Kidney capillary endothelial cell (primary cell): ENCODE results near the gene SMIM35.

Experiments
- DNase-seq: peaks from one replicate; pipeline ENCODE4 v3.0.0-alpha.2; 2018; ENCODE audit warnings: low spot score

Gene SMIM35

DNA sequence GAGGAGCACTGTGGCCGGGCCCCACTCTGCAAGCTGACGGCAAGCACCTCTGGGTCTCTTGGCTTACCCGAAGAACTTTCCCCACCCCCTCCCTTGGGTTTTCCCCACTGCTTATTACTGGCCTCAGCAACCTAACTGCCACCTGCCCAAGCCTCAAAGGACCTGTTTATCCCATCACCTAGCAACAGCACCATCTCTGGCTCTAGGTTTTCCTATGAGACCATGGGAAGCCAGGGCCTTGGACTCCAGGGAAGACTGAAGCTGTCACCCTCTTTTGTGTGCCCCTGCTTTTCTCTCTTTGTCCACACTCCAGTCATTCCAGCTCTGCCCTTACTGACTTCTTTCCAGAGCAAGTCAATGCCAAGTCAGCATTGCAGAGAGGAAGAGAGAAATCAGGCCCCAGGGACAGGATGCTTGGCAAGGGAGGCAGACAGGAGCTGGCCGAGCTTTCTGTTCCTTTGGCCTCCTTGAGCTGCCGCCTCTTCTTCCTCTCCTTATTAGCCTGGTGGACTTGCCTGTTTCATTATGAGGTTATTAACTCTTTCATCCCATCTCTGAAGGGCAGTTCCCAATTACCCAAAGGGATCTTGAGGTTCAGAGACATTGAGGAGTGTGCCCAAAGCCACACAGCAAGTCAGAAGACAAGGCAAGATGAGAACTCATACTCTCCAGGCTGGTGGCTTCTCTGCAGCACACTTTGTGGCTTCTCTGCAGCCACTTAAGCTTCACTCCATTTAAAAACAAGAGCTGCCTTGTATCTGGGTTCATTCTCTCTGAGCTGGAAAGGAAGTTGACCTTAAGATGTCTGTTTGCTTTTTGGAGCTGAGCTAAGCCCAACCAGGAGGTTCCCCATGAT lies at the start of gene SMIM35:
TSS of gene SMIM35 (minus strand) at position 51 of the 856 bp plus-strand sequence. CDS start 206 bp downstream, outside the sequence.
- no peak for DNase-seq

- no peak for DNase-seq
Observed at GRCh38 chr11:118136341-118136740, 49.6 kb upstream of the SMIM35 start.

GRCh38 chr11:118135796-118136165 lies 49.0 kb upstream of the SMIM35 start:
- DNase-seq, result no peak

- DNase-seq, result no peak
Observed at GRCh38 chr11:118135051-118135795, 48.5 kb upstream of the SMIM35 start.

GRCh38 chr11:118133816-118134215 lies 47.1 kb upstream of the SMIM35 start:
- no peak for DNase-seq

DNA sequence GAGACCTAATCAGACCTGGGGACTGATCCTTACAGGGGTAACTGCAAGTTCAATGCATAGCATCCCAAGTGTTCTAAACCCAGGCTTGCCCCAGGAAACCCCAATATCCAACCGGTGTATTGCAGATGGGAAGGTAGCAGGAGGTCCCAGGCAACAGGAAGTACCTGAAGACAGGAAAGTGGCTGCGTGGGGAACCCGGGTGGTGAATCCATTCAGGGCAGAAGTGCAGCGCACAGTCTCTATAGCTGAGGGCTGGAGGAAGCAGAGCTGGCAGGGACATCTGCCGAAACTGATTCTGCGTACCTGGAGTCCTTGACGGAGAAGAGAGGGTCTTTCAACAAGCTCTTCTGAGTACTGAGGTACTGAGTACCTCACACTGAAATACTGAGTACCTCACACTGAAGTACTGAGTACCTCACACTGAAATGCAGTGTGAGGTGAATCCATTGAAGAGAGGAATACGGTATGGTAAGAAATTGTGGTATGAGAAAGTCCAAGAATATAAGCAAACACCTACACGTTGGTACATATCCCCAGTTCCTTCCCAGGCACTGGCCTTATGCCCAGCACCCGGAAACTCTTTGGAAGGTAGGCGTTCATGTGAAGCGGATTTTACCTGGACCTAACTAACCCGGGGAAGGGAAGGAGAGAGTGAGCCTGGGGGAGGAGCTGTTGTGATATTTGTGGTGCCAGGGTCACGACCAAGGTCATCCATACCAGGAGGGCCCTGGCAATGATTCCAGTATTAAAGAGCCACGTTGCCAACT lies 45.8 kb upstream of the SMIM35 start:
- no peak for DNase-seq

- DNase-seq, result no peak
Observed at GRCh38 chr11:118129471-118130172, 42.9 kb upstream of the SMIM35 start.

DNA sequence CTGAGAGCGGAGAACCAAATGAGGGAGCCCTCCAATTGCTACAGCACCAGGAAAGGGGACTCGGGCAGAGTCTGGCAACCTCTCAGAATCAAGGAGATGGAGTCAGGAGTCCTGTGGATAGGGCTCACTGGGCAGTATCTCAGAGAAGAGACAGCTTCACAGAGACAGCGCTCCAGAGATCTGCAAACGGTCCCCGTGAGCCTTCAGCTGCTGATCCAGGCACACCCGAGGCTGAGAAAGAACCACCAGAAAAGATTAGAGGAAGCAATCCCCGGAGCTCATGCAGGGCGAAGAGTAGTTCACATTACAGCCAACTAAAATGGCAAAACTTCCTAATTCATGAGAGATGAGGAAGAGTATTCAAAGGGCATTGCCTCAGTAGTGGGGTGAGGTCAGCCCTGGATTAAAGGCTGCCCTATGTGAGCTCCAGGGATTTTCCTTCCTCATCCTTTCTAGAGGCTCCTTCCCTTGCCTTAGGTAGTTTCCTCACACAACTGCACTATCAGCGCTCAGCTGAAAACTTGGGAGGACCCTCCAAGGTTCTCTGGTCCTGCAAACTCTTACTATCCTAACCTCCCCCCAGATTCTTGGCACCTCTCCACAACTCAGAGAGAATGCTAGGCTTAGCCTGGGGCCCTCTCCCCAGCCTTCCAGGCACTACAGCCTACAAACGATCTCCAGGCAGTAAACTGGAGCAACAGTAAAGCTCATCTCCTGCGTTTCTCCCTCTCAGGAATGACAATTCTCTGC lies 42.1 kb upstream of the SMIM35 start:
- DNase-seq, result no peak

- DNase-seq, result no peak
Observed at GRCh38 chr11:118128310-118128709, 41.5 kb upstream of the SMIM35 start.

DNA sequence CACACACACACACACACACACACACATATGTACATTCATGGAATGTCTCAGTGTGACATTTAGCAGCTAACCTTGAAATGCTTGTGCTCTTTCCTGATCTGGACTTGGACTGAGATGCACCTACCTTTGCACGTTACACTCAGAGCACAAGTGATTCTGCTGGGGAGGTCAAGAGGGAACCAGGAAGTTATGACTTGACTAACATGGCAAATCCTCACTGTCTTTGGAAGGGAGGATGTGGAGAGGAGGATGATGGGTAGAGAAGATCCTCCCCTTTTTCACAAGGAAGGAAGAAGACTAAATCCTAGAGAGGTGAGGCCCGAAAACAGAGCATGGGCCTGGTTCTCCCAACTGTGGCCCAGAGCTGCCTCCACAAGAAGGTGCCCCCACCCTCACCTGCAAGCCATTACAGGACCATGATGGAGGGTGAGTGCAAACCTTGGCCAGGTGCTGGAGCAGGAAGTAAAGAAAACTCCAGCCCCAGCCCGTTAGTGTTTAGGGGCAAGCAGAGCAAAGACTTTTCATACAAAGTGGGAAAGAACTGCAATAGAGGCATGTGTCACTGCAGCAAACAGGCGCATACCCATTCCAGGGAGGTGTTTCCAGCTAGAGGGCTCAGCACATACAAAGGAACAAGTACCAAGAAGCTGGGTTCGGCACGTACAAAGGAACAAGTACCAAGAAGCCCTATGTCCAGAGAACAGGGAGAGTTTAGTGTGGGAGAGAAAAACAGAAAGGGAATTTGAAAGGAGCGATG lies 39.5 kb upstream of the SMIM35 start:
- no peak for DNase-seq

DNA sequence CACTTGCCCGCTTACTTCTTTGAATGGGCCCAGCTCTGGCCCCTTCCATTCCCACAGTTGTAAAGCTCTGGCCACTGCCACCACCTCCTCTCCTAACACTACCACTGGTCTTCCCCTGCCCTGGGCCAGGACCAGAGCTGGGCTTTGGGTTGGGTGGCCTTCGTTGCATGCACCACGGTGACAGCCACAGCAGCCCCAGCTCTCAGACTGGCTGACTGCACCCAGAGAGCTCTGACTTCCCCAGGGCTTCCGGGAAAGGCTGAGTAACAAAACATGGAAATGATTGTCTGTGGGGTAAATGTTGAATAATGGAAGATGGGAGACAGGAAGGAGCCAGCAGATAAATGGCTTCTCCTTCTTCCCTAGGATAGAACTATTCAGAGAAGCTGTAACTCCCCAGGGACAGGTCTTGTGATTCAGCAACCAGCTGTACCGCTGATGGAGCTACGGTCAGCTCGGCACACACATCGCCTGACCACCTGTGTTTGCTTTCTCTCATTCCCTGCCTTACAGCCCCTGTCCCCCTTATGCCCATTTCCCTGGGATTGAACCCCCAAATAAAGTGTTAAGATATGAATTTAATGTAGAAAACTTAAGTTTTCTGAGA lies 38.3 kb upstream of the SMIM35 start:
- DNase-seq, result peak; percentile 89

DNA sequence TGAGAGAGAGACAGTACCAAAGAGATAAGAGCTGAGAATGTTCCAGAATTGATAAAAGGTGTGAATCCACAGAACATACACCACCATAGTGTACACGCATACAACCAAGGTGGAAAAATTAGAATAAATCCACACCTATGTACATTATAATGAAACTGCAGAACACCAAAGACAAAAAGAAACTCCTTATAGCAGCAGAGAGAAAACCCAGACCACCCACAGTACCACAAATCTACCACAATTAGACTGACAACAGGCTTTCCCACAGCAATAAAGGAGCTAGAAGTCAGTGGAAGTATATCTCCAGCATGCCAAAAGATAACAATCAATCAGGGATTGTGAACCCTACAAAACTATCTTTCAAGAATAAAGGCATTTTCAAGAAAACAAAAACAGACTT lies 34.0 kb upstream of the SMIM35 start:
- DNase-seq, result no peak

DNA sequence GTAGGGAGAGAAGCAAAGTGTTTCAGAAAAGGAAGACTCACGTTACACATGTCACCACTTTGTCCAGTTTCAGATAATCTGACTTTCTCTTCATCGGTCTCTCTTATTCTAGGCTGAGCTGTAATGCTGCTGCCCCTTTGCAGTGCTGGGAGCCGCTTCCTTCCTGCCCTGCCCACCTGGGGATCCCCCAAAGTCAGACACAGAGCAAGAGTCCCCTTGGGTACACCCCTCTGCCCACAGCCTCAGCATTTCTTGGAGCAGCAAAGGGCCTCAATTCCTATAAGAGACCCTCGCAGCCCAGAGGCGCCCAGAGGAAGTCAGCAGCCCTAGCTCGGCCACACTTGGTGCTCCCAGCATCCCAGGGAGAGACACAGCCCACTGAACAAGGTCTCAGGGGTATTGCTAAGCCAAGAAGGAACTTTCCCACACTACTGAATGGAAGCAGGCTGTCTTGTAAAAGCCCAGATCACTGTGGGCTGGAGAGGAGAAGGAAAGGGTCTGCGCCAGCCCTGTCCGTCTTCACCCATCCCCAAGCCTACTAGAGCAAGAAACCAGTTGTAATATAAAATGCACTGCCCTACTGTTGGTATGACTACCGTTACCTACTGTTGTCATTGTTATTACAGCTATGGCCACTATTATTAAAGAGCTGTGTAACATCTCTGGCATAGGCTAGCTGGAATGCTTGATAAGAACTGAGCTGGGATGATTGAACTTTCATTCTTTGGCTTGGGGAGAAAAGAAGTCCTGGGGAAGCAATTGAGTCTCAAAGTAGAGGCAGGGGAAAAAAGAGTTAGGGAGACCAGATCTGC lies 31.2 kb upstream of the SMIM35 start:
- no peak for DNase-seq

DNA sequence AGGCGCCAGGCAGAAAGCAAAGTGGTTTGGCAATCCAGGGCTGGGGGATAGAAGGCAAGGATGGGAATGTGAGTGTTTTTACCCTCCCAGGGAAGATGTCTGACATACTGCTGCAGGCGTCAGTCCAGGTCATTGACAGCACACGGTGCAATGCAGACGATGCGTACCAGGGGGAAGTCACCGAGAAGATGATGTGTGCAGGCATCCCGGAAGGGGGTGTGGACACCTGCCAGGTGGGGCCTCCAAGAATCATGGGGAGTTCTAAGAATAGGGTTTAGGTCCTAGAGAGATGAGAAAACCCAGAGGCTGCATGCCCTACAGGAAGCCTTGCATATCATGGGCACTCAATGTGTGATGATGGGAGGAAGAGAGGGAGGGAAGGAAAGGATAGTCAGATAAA lies 28.3 kb upstream of the SMIM35 start:
- no peak for DNase-seq

GRCh38 chr11:118114266-118114665 lies 27.5 kb upstream of the SMIM35 start:
- no peak for DNase-seq

DNA sequence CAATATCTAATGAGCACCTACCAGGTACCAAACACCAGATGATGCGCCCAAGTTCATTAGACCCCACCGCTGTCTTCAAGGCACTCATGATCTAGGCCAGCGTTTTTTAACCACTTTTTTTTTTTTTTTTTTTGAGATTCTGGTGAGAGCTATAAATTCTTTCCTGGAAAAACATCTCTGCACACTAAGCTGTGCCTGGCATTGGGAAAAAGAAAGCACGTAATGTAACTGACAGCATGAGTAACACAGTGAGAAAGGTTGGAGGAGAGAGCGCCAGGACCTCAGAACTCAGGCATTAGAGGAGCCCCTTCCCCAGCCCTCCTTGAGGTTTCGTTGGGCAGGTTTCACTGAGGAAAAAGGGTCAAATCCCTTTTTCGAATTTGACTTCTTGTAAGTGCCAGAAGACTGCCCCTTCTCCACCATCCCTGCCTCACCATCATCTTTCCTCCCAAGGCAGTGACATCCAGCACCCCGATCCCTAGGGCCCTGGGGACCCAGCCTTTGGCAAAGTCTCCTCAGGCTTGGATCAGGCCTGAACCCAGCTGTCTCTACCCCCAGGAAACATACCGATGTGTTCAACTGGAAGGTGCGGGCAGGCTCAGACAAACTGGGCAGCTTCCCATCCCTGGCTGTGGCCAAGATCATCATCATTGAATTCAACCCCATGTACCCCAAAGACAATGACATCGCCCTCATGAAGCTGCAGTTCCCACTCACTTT lies 26.1 kb upstream of the SMIM35 start:
- DNase-seq, result no peak

GRCh38 chr11:118111744-118112035 lies 24.9 kb upstream of the SMIM35 start:
- no peak for DNase-seq

GRCh38 chr11:118111019-118111743 lies 24.4 kb upstream of the SMIM35 start:
- no peak for DNase-seq
